ENCODE measurements around the gene FTSJ1. TPM values are rescaled to one million over a fixed set of nuclear protein-coding genes. Genes with fewer than 3 reads are reported as not detected.
"Not testable (repeated sequence)": the region's sequence is repeated elsewhere in the genome, so short reads cannot be mapped to it uniquely, and the experiment has no call there.

Gene FTSJ1, protein sequence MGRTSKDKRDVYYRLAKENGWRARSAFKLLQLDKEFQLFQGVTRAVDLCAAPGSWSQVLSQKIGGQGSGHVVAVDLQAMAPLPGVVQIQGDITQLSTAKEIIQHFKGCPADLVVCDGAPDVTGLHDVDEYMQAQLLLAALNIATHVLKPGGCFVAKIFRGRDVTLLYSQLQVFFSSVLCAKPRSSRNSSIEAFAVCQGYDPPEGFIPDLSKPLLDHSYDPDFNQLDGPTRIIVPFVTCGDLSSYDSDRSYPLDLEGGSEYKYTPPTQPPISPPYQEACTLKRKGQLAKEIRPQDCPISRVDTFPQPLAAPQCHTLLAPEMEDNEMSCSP
- 53.5 and 74.4 TPM in 2 replicates for total RNA-seq

DNA sequence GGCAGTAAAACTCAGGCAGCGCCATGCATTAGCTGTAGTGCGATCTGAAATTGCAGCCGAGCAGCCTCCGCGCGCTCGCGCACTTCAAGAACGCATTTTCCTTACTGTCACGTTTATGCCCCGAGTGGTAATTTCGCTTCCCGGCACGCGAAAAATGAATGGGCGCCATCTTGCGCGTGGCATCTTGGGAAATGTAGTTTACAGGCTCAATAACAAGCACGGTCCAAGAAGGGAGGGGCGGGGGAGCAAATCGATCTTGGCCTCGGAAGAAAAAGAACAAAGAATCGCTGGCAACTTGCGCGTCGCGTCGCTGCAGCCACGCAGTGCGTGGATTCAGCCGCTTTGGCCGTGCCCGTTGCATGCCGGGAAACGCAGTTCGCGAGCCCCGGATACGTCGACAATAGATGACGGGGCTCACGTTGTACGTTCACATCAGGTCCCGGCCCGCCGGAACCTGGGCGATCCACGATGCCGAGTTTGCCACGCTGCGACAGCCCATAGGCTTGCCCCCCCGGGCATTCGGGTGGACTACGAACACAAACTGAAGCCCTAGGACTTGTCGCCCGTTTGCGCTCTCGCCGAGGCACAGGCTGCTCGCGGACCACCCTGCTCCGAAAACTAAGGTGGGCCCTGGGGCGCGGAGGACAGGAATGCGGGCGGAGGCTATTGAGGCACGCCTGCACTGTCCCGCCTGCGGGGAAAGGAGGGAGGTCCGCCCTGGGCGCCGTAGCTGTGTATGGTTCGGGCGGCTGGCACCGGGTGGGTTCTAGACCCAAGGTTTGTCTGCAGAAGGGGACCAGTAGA, at the start of gene FTSJ1:
Gene FTSJ1 (plus strand): TSS at position 426 of the 804 bp plus-strand sequence. CDS start 1,849 bp downstream, outside the sequence.
- peak within 1 kb of the TSS; percentile 81 for H3K4me3 ChIP-seq (ENCODE audit: low read depth, low read length)
- peak; percentile 93 for DNase-seq (ENCODE audit: low read depth)
- TF ChIP-seq, protein P1, sequence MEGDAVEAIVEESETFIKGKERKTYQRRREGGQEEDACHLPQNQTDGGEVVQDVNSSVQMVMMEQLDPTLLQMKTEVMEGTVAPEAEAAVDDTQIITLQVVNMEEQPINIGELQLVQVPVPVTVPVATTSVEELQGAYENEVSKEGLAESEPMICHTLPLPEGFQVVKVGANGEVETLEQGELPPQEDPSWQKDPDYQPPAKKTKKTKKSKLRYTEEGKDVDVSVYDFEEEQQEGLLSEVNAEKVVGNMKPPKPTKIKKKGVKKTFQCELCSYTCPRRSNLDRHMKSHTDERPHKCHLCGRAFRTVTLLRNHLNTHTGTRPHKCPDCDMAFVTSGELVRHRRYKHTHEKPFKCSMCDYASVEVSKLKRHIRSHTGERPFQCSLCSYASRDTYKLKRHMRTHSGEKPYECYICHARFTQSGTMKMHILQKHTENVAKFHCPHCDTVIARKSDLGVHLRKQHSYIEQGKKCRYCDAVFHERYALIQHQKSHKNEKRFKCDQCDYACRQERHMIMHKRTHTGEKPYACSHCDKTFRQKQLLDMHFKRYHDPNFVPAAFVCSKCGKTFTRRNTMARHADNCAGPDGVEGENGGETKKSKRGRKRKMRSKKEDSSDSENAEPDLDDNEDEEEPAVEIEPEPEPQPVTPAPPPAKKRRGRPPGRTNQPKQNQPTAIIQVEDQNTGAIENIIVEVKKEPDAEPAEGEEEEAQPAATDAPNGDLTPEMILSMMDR (IDR thresholded peaks at IDR 0.05; ENCODE audit: insufficient read depth, low read depth, low read length): no peak

DNA sequence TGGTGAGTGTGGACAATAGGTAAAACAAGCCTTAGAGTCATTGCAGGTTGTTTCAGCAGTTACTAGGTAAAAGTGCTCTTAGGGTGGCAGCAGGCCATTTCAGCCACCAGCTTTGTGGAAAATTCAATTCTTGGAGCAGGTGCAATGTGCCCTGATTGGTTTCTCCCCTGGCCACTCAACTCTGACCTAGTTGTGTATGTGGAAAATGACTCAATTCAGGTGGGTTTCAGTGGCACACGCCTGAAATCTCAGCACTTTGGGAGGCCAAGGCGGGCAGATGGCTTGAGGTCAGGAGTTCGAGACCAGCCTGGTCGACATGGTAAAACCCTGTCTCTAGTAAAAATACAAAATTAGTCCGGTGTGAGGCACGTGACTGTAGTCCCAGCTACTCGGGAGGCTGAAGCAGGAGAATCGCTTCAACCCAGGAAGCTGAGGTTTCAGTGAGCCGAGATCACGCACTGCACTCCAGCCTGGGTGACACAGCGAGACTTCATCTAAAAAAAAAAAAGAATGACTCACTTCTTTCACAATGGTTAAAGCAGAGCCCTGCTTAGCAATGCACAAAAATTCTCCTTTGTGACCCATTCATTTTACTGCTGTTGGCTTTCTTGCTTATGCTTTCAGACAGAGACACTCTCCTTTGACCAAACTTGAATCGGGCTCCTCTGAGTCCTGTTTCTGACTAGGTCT, 48.8 kb upstream of the FTSJ1 start:
- not testable (repeated sequence) for DNase-seq (ENCODE audit: low read depth); H3K4me3 ChIP-seq (ENCODE audit: low read depth, low read length)

DNA sequence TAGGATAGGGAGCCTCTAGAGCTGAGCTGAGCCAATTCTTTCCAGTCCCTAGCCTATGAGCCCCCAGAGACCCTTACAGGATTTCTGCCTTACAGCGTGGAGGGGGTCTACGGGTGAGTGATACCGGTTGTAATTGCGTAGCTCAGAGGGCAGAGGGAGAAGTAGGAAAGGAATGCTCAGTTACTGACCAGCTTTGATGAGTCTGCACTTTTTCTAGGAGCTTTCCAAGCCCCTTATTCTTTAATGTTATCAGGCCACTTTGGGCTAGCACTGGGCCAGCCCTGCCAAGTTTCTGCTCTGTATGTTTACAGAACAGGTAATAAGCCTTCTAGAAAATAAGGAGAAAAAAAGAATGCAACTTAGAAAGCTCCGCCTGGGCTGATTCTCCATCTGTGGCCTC, 46.4 kb upstream of the FTSJ1 start:
- DNase-seq (ENCODE audit: low read depth); H3K4me3 ChIP-seq (ENCODE audit: low read depth, low read length): not testable (repeated sequence)

DNA sequence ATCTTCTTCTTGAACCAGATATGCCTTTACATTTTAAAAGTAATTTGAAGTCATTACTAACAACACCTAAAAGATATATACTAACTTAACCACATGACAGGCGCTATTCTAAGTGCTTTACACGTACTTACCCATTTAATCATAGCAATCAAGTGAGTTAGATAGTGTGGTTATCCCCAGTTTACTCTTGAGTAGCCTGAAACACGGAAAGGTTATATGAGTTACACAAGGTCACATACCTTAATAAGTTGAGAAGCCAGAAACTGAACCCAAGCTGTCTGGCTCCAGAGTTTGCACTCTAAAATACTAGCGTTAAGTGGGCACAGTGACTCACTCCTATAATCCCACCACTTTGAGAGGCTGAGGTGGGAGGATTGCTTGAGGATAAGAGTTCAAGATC, 45.8 kb upstream of the FTSJ1 start:
- not testable (repeated sequence) for H3K4me3 ChIP-seq (ENCODE audit: low read depth, low read length)
- DNase-seq (ENCODE audit: low read depth): peak; percentile 28

DNA sequence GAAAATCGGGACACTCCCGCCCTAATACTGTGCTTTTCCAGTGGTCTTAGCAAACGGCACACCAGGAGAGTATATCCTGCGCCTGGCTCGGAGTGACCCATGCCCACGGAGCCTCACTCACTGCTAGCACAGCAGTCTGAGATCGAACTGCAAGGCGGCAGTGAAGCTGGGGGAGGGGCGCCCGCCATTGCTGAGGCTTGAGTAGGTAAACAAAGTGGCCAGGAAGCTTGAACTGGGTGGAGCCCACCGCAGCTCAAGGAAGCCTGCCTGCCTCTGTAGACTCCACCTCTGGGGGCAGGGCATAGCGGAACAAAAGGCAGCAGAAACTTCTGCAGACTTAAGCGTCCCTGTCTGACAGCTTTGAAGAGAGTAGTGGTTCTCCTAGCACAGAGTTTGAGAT, 42.3 kb upstream of the FTSJ1 start:
- DNase-seq (ENCODE audit: low read depth); H3K4me3 ChIP-seq (ENCODE audit: low read depth, low read length): not testable (repeated sequence)

DNA sequence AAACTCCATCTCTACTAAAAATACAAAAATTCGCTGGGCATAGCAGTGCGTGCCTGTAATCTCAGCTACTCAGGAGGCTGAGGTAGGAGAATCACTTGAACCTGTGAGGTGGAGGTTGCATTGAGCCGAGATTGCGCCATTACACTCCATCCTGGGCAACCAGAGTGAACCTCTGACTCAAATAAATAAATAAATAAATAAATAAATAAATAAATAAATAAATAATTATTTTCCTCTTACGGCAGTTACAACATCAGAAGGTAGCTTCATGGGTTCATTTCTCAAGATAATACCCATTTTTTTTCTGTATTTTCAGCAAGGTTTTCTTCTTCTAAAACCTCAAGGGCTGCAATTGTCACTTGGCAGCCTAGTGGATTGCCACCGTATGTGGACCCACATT, 28.8 kb upstream of the FTSJ1 start:
- not testable (repeated sequence) for H3K4me3 ChIP-seq (ENCODE audit: low read depth, low read length); DNase-seq (ENCODE audit: low read depth)

DNA sequence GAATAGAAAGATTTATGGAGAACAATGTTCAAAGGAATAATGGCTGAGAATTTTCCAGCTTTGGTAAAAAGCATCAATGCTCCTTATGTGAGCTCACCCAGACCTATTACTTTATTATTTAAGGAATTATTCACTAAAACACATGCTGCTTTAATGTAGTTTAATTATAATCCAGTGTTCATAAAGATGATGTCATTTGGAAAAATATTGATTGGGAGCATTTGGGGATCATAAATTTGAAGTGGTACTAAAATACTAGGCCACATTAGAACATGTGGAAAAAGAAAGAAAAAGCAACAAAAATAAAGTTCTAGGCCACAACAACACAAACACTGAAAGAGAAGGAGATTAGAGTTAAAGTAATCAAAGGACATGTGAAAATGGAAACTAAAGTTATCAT, 25.9 kb upstream of the FTSJ1 start:
- no peak for DNase-seq (ENCODE audit: low read depth)
- TF ChIP-seq, protein P1 (IDR thresholded peaks at IDR 0.05; ENCODE audit: insufficient read depth, low read depth, low read length): no peak
- H3K4me3 ChIP-seq (ENCODE audit: low read depth, low read length): no peak overlapping the region

DNA sequence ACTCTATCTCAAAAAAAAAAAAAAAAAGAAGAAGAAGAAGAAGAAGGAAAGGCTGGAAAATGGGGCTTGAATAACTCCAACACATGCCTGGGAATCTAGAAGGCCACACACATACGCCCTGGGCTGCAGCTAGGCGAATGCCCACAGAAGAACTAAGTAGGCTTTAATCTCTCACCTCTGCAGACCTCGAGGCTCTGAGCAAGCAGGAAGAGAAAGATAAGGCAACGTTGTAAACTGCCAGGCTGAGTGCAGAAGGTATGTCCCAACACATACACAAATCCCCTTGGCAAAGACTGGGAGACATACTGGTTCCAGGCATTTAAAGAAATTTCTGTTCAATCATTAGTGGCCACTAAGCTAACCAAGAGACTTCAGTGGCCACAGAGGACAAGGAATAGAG, 24.3 kb upstream of the FTSJ1 start:
- no peak for DNase-seq (ENCODE audit: low read depth)
- no peak overlapping the region for H3K4me3 ChIP-seq (ENCODE audit: low read depth, low read length)
- TF ChIP-seq, protein P1 (IDR thresholded peaks at IDR 0.05; ENCODE audit: insufficient read depth, low read depth, low read length): no peak

DNA sequence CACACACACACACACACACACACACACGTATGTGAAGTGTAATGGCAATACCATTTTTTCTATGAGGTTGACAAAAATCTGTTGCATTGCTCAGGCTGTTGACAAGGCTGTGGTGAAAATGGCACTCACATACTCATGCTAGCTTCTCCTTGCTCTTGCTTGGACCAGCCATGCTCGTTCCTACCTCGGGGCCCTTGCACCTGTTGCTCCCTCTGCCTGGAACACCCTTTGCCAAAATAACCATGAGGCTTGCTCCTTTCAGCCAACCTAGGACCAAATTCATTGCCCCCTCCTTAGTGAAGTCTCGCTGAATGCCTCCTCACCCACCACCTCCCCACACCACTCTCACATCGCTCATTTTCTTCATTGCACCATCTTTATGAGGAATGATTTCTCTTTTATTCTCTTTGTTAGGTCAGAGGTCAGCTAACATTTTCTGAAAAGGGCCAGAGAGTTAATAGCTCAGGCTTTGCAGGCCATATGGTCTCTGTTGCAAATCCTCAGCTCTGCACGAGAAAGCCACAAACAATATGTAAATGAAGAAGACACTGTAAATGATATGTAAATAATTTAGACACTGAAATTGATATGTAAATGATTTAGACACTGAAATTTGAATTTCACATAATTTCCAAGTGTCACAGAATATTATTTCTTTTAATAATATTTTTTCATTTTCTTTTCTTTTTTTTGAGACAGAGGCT, 19.2 kb upstream of the FTSJ1 start:
- no peak overlapping the region for H3K4me3 ChIP-seq (ENCODE audit: low read depth, low read length)
- DNase-seq (ENCODE audit: low read depth): no peak
- TF ChIP-seq, protein P1 (IDR thresholded peaks at IDR 0.05; ENCODE audit: insufficient read depth, low read depth, low read length): no peak

Data from fibroblast of villous mesenchyme (primary cell).